Mesendoderm (in vitro differentiated cells): ENCODE results near the gene KRTAP9-4.

ENCODE experiments used
- DNase-seq: peaks from one replicate; pipeline ENCODE4 v3.0.0; 2013
- H2AK5ac ChIP-seq: 2 replicates; pipeline ENCODE4 v1.6.1; 2013; ENCODE audit warnings: low read length, inconsistent platforms
- H2BK120ac ChIP-seq: 2 replicates; pipeline ENCODE4 v1.6.1; 2013; ENCODE audit warnings: low read depth, mild to moderate bottlenecking, low read length, moderate library complexity, mixed read lengths
- H2BK15ac ChIP-seq: replicated peaks from 2 replicates; pipeline ENCODE4 v1.6.1; 2013; ENCODE audit warnings: low read depth, mild to moderate bottlenecking, moderate library complexity
- H2BK5ac ChIP-seq: 2 replicates; pipeline ENCODE4 v1.6.1; 2013; ENCODE audit warnings: low read length, inconsistent platforms
- H3K18ac ChIP-seq: 2 replicates; pipeline ENCODE4 v1.6.1; 2013; ENCODE audit warnings: mild to moderate bottlenecking, low read length, mixed read lengths
- H3K23ac ChIP-seq: one replicate; pipeline ENCODE4 v1.6.1; 2013; ENCODE audit warnings: low read length
- H3K27ac ChIP-seq: 2 replicates; pipeline ENCODE4 v1.5.1; 2013; ENCODE audit warnings: low read depth, mild to moderate bottlenecking, inconsistent platforms, low read length, moderate library complexity
- H3K27me3 ChIP-seq: 2 replicates; pipeline ENCODE4 v1.6.1; 2013; ENCODE audit warnings: low read length, control low read depth, mild to moderate bottlenecking, inconsistent platforms; ENCODE audit not compliant: insufficient read depth, poor library complexity
- H3K36me3 ChIP-seq: 2 replicates; pipeline ENCODE4 v1.6.1; 2013; ENCODE audit warnings: low read length, inconsistent platforms; ENCODE audit not compliant: control insufficient read depth, insufficient read depth
- H3K4ac ChIP-seq: one replicate; pipeline ENCODE4 v1.6.1; 2013; ENCODE audit warnings: low read depth, mild to moderate bottlenecking, low read length, moderate library complexity
- H3K4me1 ChIP-seq: 2 replicates; pipeline ENCODE4 v1.6.1; 2013; ENCODE audit warnings: low read depth, low read length, inconsistent platforms; ENCODE audit not compliant: control insufficient read depth
- H3K4me2 ChIP-seq: 2 replicates; pipeline ENCODE4 v1.6.1; 2013; ENCODE audit warnings: low read length
- H3K4me3 ChIP-seq: 2 replicates; pipeline ENCODE4 v1.5.1; 2013; ENCODE audit warnings: mild to moderate bottlenecking, low read length
- H3K56ac ChIP-seq: one replicate; pipeline ENCODE4 v1.6.1; 2013; ENCODE audit warnings: low read length
- H3K79me1 ChIP-seq: 2 replicates; pipeline ENCODE4 v1.6.1; 2013; ENCODE audit warnings: low read length, inconsistent platforms
- H3K79me2 ChIP-seq: 2 replicates; pipeline ENCODE4 v1.6.1; 2013; ENCODE audit warnings: mild to moderate bottlenecking, low read length; ENCODE audit not compliant: control insufficient read depth, insufficient read depth
- H3K9ac ChIP-seq: 2 replicates; pipeline ENCODE4 v1.6.1; 2013; ENCODE audit warnings: low read length, inconsistent platforms
- H4K5ac ChIP-seq: one replicate; pipeline ENCODE4 v1.6.1; 2013; ENCODE audit warnings: low read length
- H4K8ac ChIP-seq: one replicate; pipeline ENCODE4 v1.6.1; 2013; ENCODE audit warnings: low read depth, mild to moderate bottlenecking, control low read depth, low read length, moderate library complexity
- WGBS: extraction: QIAGEN DNeasy Blood & Tissue Kit; methylation state at CpG from one replicate; pipeline ENCODE4 v1.1.7; 2013; ENCODE audit warnings: low lambda C conversion rate, missing lambda C conversion rate; ENCODE audit not compliant: insufficient coverage; ENCODE audit errors: extremely low coverage; 5-methylcytosine and 5-hydroxymethylcytosine counted together

Gene KRTAP9-4

GRCh38 chr17:41284546-41284945 lies 35.1 kb downstream of the KRTAP9-4 start:
- WGBS, result no CpG with 5 or more reads among the region's 2 CpGs
- Histone ChIP-seq H4K8ac (no peak overlapping the region), H3K27ac (no peak overlapping the region), H4K5ac (no peak overlapping the region), H3K4me1 (no peaks in the 10 kb centered on the region), H3K4me2 (no peak overlapping the region), H3K27me3 (no peaks in the 10 kb centered on the region), H3K36me3 (no peaks in the 10 kb centered on the region), H3K79me2 (no peaks in the 10 kb centered on the region), H3K9ac (no peak overlapping the region), H2AK5ac (no peak overlapping the region), H3K4me3 (no peak overlapping the region), H3K18ac (no peak overlapping the region), H3K79me1 (no peaks in the 10 kb centered on the region), H2BK120ac (no peak overlapping the region), H3K4ac (no peak overlapping the region), H2BK15ac (no peak overlapping the region), H3K56ac (no peak overlapping the region), H2BK5ac (no peak overlapping the region), H3K23ac (no peak overlapping the region)
- no peak for DNase-seq

GRCh38 chr17:41287050-41287449 lies 37.6 kb downstream of the KRTAP9-4 start:
- H3K4me2 ChIP-seq, result no peak overlapping the region
- H3K79me2 ChIP-seq, result no peaks in the 10 kb centered on the region
- no peak overlapping the region for H3K56ac ChIP-seq
- no peak overlapping the region for H3K18ac ChIP-seq
- H3K4me3 ChIP-seq, result no peak overlapping the region
- H2BK15ac ChIP-seq, result no peak overlapping the region
- no CpG with 5 or more reads among the region's 3 CpGs for WGBS
- no peaks in the 10 kb centered on the region for H3K36me3 ChIP-seq
- H2BK5ac ChIP-seq, result no peak overlapping the region
- no peaks in the 10 kb centered on the region for H3K27me3 ChIP-seq
- no peak overlapping the region for H3K27ac ChIP-seq
- H3K79me1 ChIP-seq, result no peaks in the 10 kb centered on the region
- H3K9ac ChIP-seq, result no peak overlapping the region
- no peaks in the 10 kb centered on the region for H3K4me1 ChIP-seq
- no peak overlapping the region for H3K4ac ChIP-seq
- H2AK5ac ChIP-seq, result no peak overlapping the region
- H2BK120ac ChIP-seq, result no peak overlapping the region
- no peak overlapping the region for H4K8ac ChIP-seq
- H4K5ac ChIP-seq, result no peak overlapping the region
- no peak for DNase-seq
- no peak overlapping the region for H3K23ac ChIP-seq

- H3K23ac ChIP-seq, result no peak overlapping the region
- H4K8ac ChIP-seq, result no peak overlapping the region
- no peak overlapping the region for H3K56ac ChIP-seq
- no peak for DNase-seq
- no peaks in the 10 kb centered on the region for H3K79me1 ChIP-seq
- H3K4me3 ChIP-seq, result no peak overlapping the region
- no peak overlapping the region for H4K5ac ChIP-seq
- no peak overlapping the region for H3K4me2 ChIP-seq
- H3K4me1 ChIP-seq, result no peaks in the 10 kb centered on the region
- no peak overlapping the region for H2AK5ac ChIP-seq
- H3K4ac ChIP-seq, result no peak overlapping the region
- no peaks in the 10 kb centered on the region for H3K27me3 ChIP-seq
- no peak overlapping the region for H3K18ac ChIP-seq
- no peaks in the 10 kb centered on the region for H3K79me2 ChIP-seq
- no peak overlapping the region for H2BK5ac ChIP-seq
- no peak overlapping the region for H3K27ac ChIP-seq
- no peak overlapping the region for H2BK120ac ChIP-seq
- no peak overlapping the region for H2BK15ac ChIP-seq
- WGBS, result no CpG with 5 or more reads among the region's 1 CpG
- no peak overlapping the region for H3K9ac ChIP-seq
- H3K36me3 ChIP-seq, result no peaks in the 10 kb centered on the region
Measured at GRCh38 chr17:41294016-41294415, 44.5 kb downstream of the KRTAP9-4 start.

- Histone ChIP-seq H3K4me1 (no peaks in the 10 kb centered on the region), H2AK5ac (no peak overlapping the region), H4K8ac (no peak overlapping the region), H3K36me3 (no peaks in the 10 kb centered on the region), H3K4ac (no peak overlapping the region), H4K5ac (no peak overlapping the region), H3K79me2 (no peaks in the 10 kb centered on the region), H3K4me2 (no peak overlapping the region), H3K27me3 (no peaks in the 10 kb centered on the region), H2BK5ac (no peak overlapping the region), H3K56ac (no peak overlapping the region), H3K27ac (no peak overlapping the region), H3K23ac (no peak overlapping the region), H2BK120ac (no peak overlapping the region), H3K79me1 (no peaks in the 10 kb centered on the region), H2BK15ac (no peak overlapping the region), H3K18ac (no peak overlapping the region), H3K4me3 (no peak overlapping the region), H3K9ac (no peak overlapping the region)
- DNase-seq, result no peak
- WGBS, result no CpG with 5 or more reads among the region's 1 CpG
Measured at GRCh38 chr17:41296846-41297245, 47.4 kb downstream of the KRTAP9-4 start.

GRCh38 chr17:41298458-41299135 lies 49.1 kb downstream of the KRTAP9-4 start:
- no peak overlapping the region for H4K8ac ChIP-seq
- no peaks in the 10 kb centered on the region for H3K4me1 ChIP-seq
- no peak overlapping the region for H4K5ac ChIP-seq
- no peak overlapping the region for H3K18ac ChIP-seq
- H3K4me3 ChIP-seq, result no peak overlapping the region
- H3K36me3 ChIP-seq, result no peaks in the 10 kb centered on the region
- H3K9ac ChIP-seq, result no peak overlapping the region
- H3K4me2 ChIP-seq, result no peak overlapping the region
- H2BK15ac ChIP-seq, result no peak overlapping the region
- H2BK5ac ChIP-seq, result no peak overlapping the region
- no peak overlapping the region for H3K4ac ChIP-seq
- no peak overlapping the region for H3K27ac ChIP-seq
- H2BK120ac ChIP-seq, result no peak overlapping the region
- H2AK5ac ChIP-seq, result no peak overlapping the region
- no peak for DNase-seq
- no peak overlapping the region for H3K56ac ChIP-seq
- no peak overlapping the region for H3K23ac ChIP-seq
- H3K79me2 ChIP-seq, result no peaks in the 10 kb centered on the region
- no peaks in the 10 kb centered on the region for H3K79me1 ChIP-seq
- WGBS, result no CpG with 5 or more reads among the region's 20 CpGs
- no peaks in the 10 kb centered on the region for H3K27me3 ChIP-seq
